ENCODE measurements around the gene TMEM39A.

Gene TMEM39A

DNA sequence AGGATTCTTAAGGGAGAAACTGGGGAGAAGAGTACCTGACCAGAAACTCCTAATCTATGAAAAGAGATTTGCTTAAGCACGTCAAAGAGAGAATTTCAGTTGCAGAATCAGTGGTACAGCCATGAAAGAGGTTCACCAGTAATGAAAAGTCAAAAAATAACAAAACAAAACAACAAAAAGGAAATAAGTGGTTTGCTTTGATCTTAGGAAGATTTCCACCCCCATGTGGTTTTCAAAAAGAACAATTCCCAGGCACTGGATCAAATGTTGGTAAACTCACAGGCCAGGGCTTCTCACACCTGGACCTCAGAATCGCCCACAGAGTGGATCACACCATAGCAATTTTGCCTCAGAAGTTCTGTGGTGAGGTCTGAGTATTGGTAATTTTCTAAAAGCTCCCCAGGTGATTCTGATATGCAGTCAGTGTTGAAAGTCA lies 67.5 kb downstream of the TMEM39A start:
- DNase-seq = no peak

DNA sequence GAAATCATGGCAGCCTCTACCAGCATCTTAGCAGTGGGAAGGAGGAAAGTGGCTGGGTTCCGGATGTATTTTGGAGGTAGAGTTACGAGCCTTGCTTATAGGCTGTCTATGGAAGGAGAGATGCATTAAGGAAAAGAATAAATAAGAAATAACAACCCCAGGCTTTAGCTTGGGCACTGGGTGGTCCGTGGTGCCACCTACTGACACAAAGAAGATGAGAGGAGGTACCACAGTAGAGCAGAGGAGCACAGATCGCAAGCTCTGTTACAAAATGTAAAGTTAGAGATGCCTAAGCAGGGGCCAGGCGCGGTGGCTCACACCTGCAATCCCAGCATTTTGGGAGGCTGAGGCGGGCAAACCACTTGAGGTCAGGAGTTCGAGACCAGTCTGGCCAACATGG lies 74.8 kb downstream of the TMEM39A start:
- no peak for DNase-seq

DNA sequence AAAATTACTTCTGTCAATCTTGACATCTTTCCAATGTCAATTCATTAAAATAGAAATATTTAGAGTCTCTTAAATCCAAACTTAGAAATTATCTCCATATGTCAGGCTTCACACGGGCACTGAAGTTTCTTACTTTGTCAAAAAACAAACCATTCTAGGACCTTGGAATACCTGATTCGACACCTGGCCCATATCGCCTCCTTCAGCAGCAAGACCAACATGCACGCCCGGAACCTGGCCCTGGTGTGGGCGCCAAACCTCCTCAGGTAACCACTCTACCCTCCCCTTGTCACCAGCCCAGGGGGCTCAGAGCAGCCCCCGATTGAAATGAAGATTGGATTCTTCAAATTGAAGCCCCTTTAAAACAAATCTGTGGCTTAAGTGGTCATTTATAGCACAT lies 81.3 kb downstream of the TMEM39A start:
- DNase-seq = no peak

DNA sequence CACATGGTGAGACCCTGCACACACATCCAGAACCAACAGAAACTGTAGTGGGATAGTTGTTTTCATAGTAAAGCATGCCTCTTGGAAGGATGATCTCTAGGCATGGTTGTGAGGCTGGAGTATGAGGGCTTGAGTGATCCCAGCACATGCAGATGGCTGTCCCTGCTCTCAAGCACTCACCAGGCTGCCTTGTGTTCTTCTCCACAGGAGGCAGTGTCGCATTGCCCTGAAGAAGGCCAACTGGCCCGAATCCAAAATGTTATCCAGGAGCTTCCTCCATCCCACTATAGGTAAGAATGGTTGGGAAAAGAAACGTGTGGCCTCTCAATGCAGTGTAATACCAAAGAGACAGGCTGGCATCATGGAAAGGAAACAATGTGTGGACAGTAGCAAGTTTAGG lies 82.7 kb downstream of the TMEM39A start:
- no peak for DNase-seq

Data from SW 1271 (cell line).